Pancreas (tissue), 10 donors: ENCODE data around the gene IGF2. TPM values are rescaled to one million over a fixed set of nuclear protein-coding genes. Genes with fewer than 3 reads are reported as not detected.

Experiments
- ATAC-seq, 4 donors: fragments of 200-7000 bp; cut with Tn5 transposase; one replicate each; pipeline versions ENCODE4 v1.8.0 to v1.9.1; 2020; ENCODE audit warnings: mild to moderate bottlenecking in 4 of 4, moderate library complexity in 4 of 4
- DNase-seq, 6 donors: peaks; one replicate each; pipeline ENCODE4 v3.0.0-alpha.2; 2020
- FAIRE-seq: peaks from 2 replicates; lab custom pipeline; 2012; peaks lifted over from hg19 to GRCh38; lab: Jason Lieb, UNC
- H3K27ac ChIP-seq, 4 donors: fragments of 200-600 bp; sonication (generic); 1 replicate in 3 of 4; 2 replicates in 1 of 4; pipeline versions ENCODE4 v1.5.0 to v1.8.0; 2020
- H3K27me3 ChIP-seq, 4 donors: fragments of 200-600 bp; one replicate each; pipeline ENCODE4 v1.8.0; 2021
- H3K36me3 ChIP-seq, 3 donors: fragments of 200-600 bp; sonication (generic) in 1 of 3; one replicate each; pipeline versions ENCODE4 v1.5.0 to v1.8.0; 2020 to 2021
- H3K4me1 ChIP-seq, 3 donors: fragments of 200-600 bp; one replicate each; pipeline ENCODE4 v1.8.0; 2021
- H3K4me3 ChIP-seq, 4 donors: fragments of 200-600 bp; sonication (generic) in 2 of 4; one replicate each; pipeline versions ENCODE4 v1.5.0 to v1.8.0; 2020 to 2021
- H3K9me3 ChIP-seq, 4 donors: fragments of 200-600 bp; one replicate each; pipeline ENCODE4 v1.8.0; 2021
- WGBS, 2 donors: extraction: QIAGEN DNeasy Blood & Tissue Kit; methylation state at CpG; one replicate each; pipeline ENCODE4 v1.1.7; 2013; 5-methylcytosine and 5-hydroxymethylcytosine counted together
- intact Hi-C, 3 donors: fragments of 100-400 bp; cut with DNase I; formaldehyde crosslinking; loops; one replicate each; pipeline versions ENCODE4 v1.11.1 to v1.14.2; 2022
- polyA plus RNA-seq, 2 donors: library from polyadenylated mRNA; stranded (reverse); fragments of 200-250 nt; gene quantifications; one replicate each; pipeline ENCODE4 v1.2.3, GENCODE V29; 2013
- total RNA-seq, 6 donors: library from RNA; stranded (reverse); fragmentation: NEBNext Ultra II Directional in 4 of 6; extraction: Animal tissue kit (Norgen Biotek cat#: 25700) in 4 of 6; gene quantifications; one replicate each; pipeline versions ENCODE4 v1.2.1 to v1.2.4, GENCODE V29; 2021 to 2023
- TF ChIP-seq, protein P1 (sequence below), 4 donors: fragments of 200-600 bp; sonication (generic) in 3 of 4; IDR thresholded peaks; one replicate each; pipeline versions ENCODE4 v1.5.0 to v1.8.0; 2021; ENCODE audit warnings: antibody characterized with exemption in 4 of 4
- donor health status: healthy with polysubstance abuse.
- donor health status: DM: no; HTN: no; CAD: no; lungs with moderate emphysema.
- donor health status: DM: no; HTN: no; CAD: no.
- donor health status: control.
- donor health status: control.
- donor health status: Bipolar disorder and iron deficiency.
- donor health status: DM: yes; HTN: yes; CAD: no.
- donor health status: DM: no; HTN: no; CAD: no.
- donor health status: DM: no; HTN: no; CAD: no.
- donor health status: DM: yes; HTN: yes; CAD: no.

The IGF2 gene
- total and polyA plus RNA-seq, 8 donors: 6.0 to 99.9 (median 21.5) TPM

DNA sequence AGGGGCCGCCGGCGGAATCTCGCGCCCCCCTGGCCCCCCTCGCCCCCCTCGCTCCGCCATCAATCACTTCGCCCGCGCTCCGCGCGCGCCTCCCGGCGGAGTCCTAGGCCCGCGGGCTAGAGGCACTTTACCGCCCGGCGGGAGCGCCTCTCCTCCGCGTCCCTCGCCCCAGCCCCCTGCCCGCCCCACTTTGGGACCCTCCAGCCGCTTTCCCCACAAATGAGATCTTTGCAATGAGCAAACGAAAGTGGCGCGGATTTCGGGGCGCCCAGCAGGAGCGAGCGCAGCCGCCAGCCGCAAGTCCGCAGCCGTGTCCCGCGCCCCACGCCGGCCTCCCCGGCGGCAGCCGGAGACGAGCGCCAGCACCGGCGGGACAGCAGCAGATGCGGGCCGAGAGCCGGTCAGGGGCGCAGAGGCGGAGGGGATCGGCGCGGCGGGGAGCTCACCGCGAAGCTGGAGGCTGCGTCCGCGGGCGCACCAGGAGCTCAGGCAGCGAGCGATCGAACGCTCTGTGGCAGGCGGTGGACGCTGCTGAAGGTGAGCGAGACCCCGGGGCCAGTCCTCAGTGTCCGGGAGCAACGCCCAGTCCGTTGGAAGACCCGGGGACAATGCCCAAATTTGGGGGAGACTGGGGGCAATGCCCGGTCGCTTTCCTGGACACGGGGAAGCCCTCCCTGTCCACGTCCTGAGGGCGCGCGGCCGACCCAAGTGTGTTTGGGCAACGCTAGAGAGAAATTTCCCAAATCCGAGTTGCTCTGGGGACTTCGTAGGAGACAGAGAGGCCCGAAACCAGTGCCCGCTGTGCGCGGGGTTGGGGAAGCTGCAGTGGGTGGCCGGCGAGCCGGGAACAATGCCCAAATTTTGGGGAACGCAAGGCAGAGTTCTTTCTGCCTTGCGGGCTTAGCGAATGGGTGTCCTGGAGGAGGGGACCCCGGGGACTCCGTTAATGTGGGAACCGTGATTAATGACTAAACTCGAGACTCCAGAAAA, 1.5 kb upstream of the IGF2 start:
- FAIRE-seq (no peak), ATAC-seq (no peak), DNase-seq (peak in 3 of 6 donors; percentile 17 to 69 (median 52))
- Histone ChIP-seq H3K27ac (no peak overlapping the region), H3K36me3 (no peaks in the 10 kb centered on the region), H3K4me1 (peaks cover 0 to 9% (median 0%) of the 10 kb centered on the region in 3 donors), H3K9me3 (no peaks in the 10 kb centered on the region), H3K4me3 (no peak overlapping the region), H3K27me3 (peaks cover 0 to 38% (median 6%) of the 10 kb centered on the region in 4 donors)
- intact Hi-C loops: loop anchor here in 1 of 3 donors (10.0 kb wide), 1 partner anchor 216 kb away; no protein-coding TSS in a partner anchor
- WGBS, 2 donors: 6 to 8% methylated on average over 93 to 102 of the region's 102 CpGs
- TF ChIP-seq, protein P1, sequence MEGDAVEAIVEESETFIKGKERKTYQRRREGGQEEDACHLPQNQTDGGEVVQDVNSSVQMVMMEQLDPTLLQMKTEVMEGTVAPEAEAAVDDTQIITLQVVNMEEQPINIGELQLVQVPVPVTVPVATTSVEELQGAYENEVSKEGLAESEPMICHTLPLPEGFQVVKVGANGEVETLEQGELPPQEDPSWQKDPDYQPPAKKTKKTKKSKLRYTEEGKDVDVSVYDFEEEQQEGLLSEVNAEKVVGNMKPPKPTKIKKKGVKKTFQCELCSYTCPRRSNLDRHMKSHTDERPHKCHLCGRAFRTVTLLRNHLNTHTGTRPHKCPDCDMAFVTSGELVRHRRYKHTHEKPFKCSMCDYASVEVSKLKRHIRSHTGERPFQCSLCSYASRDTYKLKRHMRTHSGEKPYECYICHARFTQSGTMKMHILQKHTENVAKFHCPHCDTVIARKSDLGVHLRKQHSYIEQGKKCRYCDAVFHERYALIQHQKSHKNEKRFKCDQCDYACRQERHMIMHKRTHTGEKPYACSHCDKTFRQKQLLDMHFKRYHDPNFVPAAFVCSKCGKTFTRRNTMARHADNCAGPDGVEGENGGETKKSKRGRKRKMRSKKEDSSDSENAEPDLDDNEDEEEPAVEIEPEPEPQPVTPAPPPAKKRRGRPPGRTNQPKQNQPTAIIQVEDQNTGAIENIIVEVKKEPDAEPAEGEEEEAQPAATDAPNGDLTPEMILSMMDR (IDR thresholded peaks at IDR 0.05): no peak

- Histone ChIP-seq H3K4me3 (no peak overlapping the region), H3K27ac (no peak overlapping the region), H3K9me3 (no peaks in the 10 kb centered on the region), H3K4me1 (peaks cover 0 to 9% (median 0%) of the 10 kb centered on the region in 3 donors), H3K36me3 (no peaks in the 10 kb centered on the region), H3K27me3 (peaks cover 0 to 29% (median 6%) of the 10 kb centered on the region in 4 donors)
- TF ChIP-seq, protein P1 (IDR thresholded peaks at IDR 0.05): no peak
- FAIRE-seq (no peak), DNase-seq (peak in 1 of 6 donors; percentile 26), ATAC-seq (peak in 1 of 4 donors; percentile 20)
- WGBS, 2 donors: 4 to 5% methylated on average over 44 to 57 of the region's 57 CpGs
- intact Hi-C loops: loop anchor here in 1 of 3 donors (10.0 kb wide), 1 partner anchor 215 kb away; no protein-coding TSS in a partner anchor
Measured at GRCh38 chr11:2139621-2140337, 590 bp upstream of the IGF2 start.

DNA sequence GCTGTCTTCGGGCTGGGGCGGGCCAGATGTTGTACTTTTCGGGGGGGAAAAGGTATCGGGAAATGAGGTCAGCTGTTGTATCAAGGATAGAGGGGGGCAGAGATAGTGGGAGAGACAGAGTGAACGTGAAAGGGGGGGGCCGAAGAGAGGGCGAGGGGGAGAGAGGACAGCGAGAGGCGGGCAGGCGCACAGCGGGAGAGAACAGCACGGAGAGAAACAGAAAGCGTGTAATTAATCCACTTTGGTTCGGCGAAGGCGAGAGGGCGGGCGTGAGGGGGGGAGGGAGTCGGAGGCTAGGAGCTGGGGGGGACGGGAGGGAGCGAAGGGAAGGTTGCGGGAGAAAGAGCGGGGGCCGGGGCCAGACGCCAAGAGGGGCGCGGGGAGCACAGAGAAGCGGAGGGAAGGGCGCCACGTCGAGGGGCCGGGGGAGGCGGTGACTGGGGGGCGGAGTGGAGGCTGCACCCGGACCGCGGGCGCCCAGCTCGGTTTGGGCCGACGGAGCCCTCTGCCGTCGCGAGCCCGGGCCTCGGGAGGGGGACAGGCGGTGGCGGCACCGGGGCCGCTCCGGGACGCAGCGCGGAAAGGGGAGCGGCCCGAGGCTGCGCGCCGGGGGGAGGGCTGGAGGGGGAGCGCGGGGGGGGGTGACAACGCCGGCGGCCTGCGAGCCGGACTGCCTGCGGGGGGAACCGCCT, 612 bp downstream of the IGF2 start:
- H3K27ac ChIP-seq: no peak overlapping the region
- H3K9me3 ChIP-seq: no peaks in the 10 kb centered on the region
- TF ChIP-seq, protein P1 (IDR thresholded peaks at IDR 0.05): no peak
- WGBS, 2 donors: 1 to 4% methylated on average over 21 to 68 of the region's 68 CpGs
- H3K4me1 ChIP-seq: peaks cover 0 to 4% (median 0%) of the 10 kb centered on the region in 3 donors
- H3K36me3 ChIP-seq: no peaks in the 10 kb centered on the region
- FAIRE-seq: no peak
- H3K4me3 ChIP-seq: peak overlapping the region in 2 of 4 donors; percentile 13 to 30
- intact Hi-C loops: no loop called here
- peaks cover 0 to 26% (median 8%) of the 10 kb centered on the region in 4 donors for H3K27me3 ChIP-seq
- ATAC-seq: peak in 1 of 4 donors; percentile 23
- DNase-seq: peak in 1 of 6 donors; percentile 70

DNA sequence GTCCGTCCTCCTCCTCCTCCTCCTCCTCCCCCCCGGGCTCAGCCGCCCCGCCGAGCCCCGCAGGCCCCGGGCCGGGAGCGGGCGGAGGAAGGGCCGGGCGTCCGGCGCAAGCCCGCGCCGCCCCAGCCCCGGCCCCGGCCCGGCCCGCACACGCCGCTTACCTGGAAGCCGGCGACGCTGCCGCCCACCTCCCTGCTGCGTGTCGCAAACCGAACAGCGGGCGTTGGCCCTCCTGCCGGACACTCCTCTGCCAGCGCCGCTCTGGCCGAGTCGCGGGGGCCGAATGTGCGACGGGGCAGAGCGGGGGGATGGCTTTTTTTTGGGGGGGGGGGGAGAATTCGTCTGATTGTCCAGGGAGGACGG, 1.1 kb downstream of the IGF2 start:
- H3K36me3 ChIP-seq: no peaks in the 10 kb centered on the region
- H3K9me3 ChIP-seq: no peaks in the 10 kb centered on the region
- H3K27ac ChIP-seq: no peak overlapping the region
- FAIRE-seq (no peak), DNase-seq (peak in 2 of 6 donors; percentile 34 to 68), ATAC-seq (peak; percentile 28 to 40 (median 34))
- H3K27me3 ChIP-seq: peaks cover 0 to 26% (median 8%) of the 10 kb centered on the region in 4 donors
- intact Hi-C loops: no loop called here
- H3K4me1 ChIP-seq: peaks cover 0 to 4% (median 0%) of the 10 kb centered on the region in 3 donors
- WGBS, 2 donors: 1% methylated on average over 31 to 44 of the region's 44 CpGs
- TF ChIP-seq, protein P1 (IDR thresholded peaks at IDR 0.05): no peak
- peak overlapping the region in 2 of 4 donors; percentile 13 to 30 for H3K4me3 ChIP-seq
